Measurements from ENCODE around the gene ATP13A1.
"Not testable (repeated sequence)": the region's sequence is repeated elsewhere in the genome, so short reads cannot be mapped to it uniquely, and the experiment has no call there.

ATP13A1 gene

GRCh38 chr19:19618219-19619051 lies 45.0 kb downstream of the ATP13A1 start, which contains the start of gene PBX4:
TSS of gene PBX4 (minus strand) at chr19:19618687. CDS start at chr19:19618629, 58 bp downstream.
- DNase-seq: peak; percentile 99

GRCh38 chr19:19615086-19615485 lies 48.4 kb downstream of the ATP13A1 start:
- no peak for DNase-seq

DNA sequence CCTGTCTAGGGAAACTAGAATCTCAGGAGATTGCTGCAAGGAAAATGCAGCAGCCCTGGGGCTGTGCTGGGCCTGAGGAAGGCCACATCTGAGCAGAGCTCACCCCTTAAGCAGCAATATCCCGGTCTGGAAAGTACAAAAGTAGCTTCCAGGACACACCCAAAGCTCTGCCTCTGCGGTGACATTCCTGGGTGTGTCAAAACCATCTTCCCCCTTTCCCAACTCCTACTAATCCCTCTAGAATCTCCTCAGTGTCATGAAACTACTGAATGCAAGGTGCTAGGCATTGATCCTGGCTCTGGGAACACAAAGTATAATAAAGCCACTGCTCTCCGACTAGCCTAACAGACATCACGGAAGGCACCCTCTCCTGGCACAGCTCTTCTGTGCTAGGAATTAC lies 50.0 kb downstream of the ATP13A1 start:
- DNase-seq: no peak

GRCh38 chr19:19610376-19611202 lies 52.9 kb downstream of the ATP13A1 start:
- DNase-seq: no peak

GRCh38 chr19:19606686-19607085 lies 56.8 kb downstream of the ATP13A1 start:
- not testable (repeated sequence) for DNase-seq

- peak; percentile 21 for DNase-seq
Observed at GRCh38 chr19:19606021-19606420, 57.5 kb downstream of the ATP13A1 start.

- no peak for DNase-seq
Observed at GRCh38 chr19:19602713-19603324, 60.7 kb downstream of the ATP13A1 start.

DNA sequence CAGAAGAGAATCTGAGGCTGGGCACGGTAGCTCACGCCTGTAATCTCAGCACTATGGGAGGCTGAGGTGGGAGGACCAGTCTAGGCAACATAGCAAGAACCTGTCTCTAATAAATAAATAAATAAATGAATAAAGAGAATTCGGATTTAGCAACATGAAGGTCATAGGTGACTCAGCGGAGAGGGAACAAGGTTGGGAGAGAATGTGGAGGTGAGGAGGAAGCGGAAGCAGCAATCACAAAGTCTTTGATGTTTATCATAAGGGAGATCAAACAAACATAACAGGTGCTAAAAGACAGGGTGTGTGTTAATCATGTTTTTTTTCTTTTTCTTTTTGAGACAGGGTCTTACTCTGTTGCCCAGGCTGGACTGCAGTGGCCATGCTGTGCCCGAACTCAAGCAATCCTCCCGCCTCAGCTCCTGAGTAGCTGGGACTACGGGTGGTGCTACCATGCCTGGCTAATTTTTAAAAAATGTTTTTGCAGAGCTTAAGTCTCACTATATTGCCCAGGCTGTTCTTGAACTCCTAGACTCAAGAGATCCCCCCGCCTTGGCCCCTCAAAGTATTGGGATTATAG lies 61.3 kb downstream of the ATP13A1 start:
- no peak for DNase-seq

- DNase-seq: no peak
Observed at GRCh38 chr19:19600793-19601330, 62.6 kb downstream of the ATP13A1 start.

- DNase-seq: not testable (repeated sequence)
Observed at GRCh38 chr19:19598728-19599451, 64.6 kb downstream of the ATP13A1 start.

GRCh38 chr19:19597809-19598306 lies 65.6 kb downstream of the ATP13A1 start:
- no peak for DNase-seq
